ENCODE results near the gene SAMD13.
A peak's percentile ranks its signal among the peaks of the same experiment; 100 is the strongest.

Gene SAMD13

GRCh38 chr1:84301004-84301784 is at the start of gene SAMD13:
Gene SAMD13 (plus strand): TSS chr1:84301708. CDS start chr1:84303235, 1,527 bp downstream.
- H3K9me3 Mint-ChIP-seq: peaks cover 15% of the 10 kb centered on the region
- peaks cover 15% of the 10 kb centered on the region for H3K36me3 Mint-ChIP-seq (ENCODE audit: low read depth)
- peak within 1 kb of the TSS; percentile 97 for H3K27ac Mint-ChIP-seq
- TF ChIP-seq CTCF (IDR thresholded peaks at IDR 0.05): no peak
- H3K4me3 Mint-ChIP-seq: peak within 1 kb of the TSS; percentile 78
- peaks cover 73% of the 10 kb centered on the region for H3K4me1 Mint-ChIP-seq
- peaks cover 6% of the 10 kb centered on the region for H3K27me3 Mint-ChIP-seq (ENCODE audit: low read depth, poor library complexity)
- DNase-seq: peak; percentile 14

GRCh38 chr1:84253036-84253435 is 48.5 kb upstream of the SAMD13 start:
- Mint-ChIP-seq H3K4me1 (no peaks in the 10 kb centered on the region), H3K9me3 (peaks cover 28% of the 10 kb centered on the region), H3K36me3 (ENCODE audit: low read depth) (peaks cover 22% of the 10 kb centered on the region), H3K27me3 (ENCODE audit: low read depth, poor library complexity) (no peaks in the 10 kb centered on the region), H3K27ac (no peak overlapping the region), H3K4me3 (no peak overlapping the region)
- DNase-seq: no peak
- no peak for TF ChIP-seq CTCF (IDR thresholded peaks at IDR 0.05)

- Mint-ChIP-seq H3K9me3 (peaks cover 27% of the 10 kb centered on the region), H3K27ac (no peak overlapping the region), H3K27me3 (ENCODE audit: low read depth, poor library complexity) (no peaks in the 10 kb centered on the region), H3K4me3 (no peak overlapping the region), H3K4me1 (no peaks in the 10 kb centered on the region), H3K36me3 (ENCODE audit: low read depth) (peaks cover 22% of the 10 kb centered on the region)
- no peak for TF ChIP-seq CTCF (IDR thresholded peaks at IDR 0.05)
- no peak for DNase-seq
Observed at GRCh38 chr1:84253891-84254290, 47.6 kb upstream of the SAMD13 start.

GRCh38 chr1:84254703-84255238 is 46.7 kb upstream of the SAMD13 start:
- Mint-ChIP-seq H3K27ac (no peak overlapping the region), H3K4me1 (no peaks in the 10 kb centered on the region), H3K27me3 (ENCODE audit: low read depth, poor library complexity) (no peaks in the 10 kb centered on the region), H3K36me3 (ENCODE audit: low read depth) (peaks cover 18% of the 10 kb centered on the region), H3K9me3 (peaks cover 18% of the 10 kb centered on the region), H3K4me3 (no peak overlapping the region)
- TF ChIP-seq CTCF (IDR thresholded peaks at IDR 0.05): no peak
- DNase-seq: no peak

GRCh38 chr1:84255582-84255981 is 45.9 kb upstream of the SAMD13 start:
- Mint-ChIP-seq H3K4me3 (no peak overlapping the region), H3K27ac (no peak overlapping the region), H3K36me3 (ENCODE audit: low read depth) (peaks cover 10% of the 10 kb centered on the region), H3K9me3 (peaks cover 10% of the 10 kb centered on the region), H3K4me1 (no peaks in the 10 kb centered on the region), H3K27me3 (ENCODE audit: low read depth, poor library complexity) (no peaks in the 10 kb centered on the region)
- no peak for TF ChIP-seq CTCF (IDR thresholded peaks at IDR 0.05)
- DNase-seq: no peak

- no peak for DNase-seq
- no peak for TF ChIP-seq CTCF (IDR thresholded peaks at IDR 0.05)
- H3K4me1 Mint-ChIP-seq: no peaks in the 10 kb centered on the region
- H3K27ac Mint-ChIP-seq: no peak overlapping the region
- no peaks in the 10 kb centered on the region for H3K36me3 Mint-ChIP-seq (ENCODE audit: low read depth)
- H3K27me3 Mint-ChIP-seq (ENCODE audit: low read depth, poor library complexity): no peaks in the 10 kb centered on the region
- no peaks in the 10 kb centered on the region for H3K9me3 Mint-ChIP-seq
- no peak overlapping the region for H3K4me3 Mint-ChIP-seq
Observed at GRCh38 chr1:84257617-84258016, 43.9 kb upstream of the SAMD13 start.

Measured in nephron progenitor cell (in vitro differentiated cells).